ENCODE results near the gene RNF130.
"Not testable (repeated sequence)": the region's sequence is repeated elsewhere in the genome, so short reads cannot be mapped to it uniquely, and the experiment has no call there.

Gene RNF130

DNA sequence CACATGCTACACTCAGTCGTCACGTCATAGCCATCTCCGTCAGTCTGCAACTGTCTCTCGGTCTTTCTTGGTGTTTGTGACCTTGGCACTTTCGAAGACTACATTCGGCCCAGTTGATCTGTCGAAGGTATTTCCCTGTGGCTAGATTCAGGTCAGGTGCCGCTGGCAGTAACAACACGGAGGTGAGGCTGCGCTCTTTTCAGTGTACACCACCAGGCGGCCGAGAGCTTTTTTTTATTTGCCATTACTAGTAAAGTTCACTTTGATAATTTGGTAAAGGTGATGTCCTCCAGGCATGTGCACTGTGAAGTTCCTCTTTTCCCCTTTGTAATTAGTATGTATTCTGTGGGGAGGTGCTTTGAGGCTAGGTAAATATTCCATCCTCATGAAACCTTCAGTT lies 49.7 kb downstream of the RNF130 start (continued):
- TF ChIP-seq, protein P1, sequence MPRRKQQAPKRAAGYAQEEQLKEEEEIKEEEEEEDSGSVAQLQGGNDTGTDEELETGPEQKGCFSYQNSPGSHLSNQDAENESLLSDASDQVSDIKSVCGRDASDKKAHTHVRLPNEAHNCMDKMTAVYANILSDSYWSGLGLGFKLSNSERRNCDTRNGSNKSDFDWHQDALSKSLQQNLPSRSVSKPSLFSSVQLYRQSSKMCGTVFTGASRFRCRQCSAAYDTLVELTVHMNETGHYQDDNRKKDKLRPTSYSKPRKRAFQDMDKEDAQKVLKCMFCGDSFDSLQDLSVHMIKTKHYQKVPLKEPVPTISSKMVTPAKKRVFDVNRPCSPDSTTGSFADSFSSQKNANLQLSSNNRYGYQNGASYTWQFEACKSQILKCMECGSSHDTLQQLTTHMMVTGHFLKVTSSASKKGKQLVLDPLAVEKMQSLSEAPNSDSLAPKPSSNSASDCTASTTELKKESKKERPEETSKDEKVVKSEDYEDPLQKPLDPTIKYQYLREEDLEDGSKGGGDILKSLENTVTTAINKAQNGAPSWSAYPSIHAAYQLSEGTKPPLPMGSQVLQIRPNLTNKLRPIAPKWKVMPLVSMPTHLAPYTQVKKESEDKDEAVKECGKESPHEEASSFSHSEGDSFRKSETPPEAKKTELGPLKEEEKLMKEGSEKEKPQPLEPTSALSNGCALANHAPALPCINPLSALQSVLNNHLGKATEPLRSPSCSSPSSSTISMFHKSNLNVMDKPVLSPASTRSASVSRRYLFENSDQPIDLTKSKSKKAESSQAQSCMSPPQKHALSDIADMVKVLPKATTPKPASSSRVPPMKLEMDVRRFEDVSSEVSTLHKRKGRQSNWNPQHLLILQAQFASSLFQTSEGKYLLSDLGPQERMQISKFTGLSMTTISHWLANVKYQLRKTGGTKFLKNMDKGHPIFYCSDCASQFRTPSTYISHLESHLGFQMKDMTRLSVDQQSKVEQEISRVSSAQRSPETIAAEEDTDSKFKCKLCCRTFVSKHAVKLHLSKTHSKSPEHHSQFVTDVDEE (CRISPR knock-in tag; IDR thresholded peaks at IDR 0.05): no peak
- no peak for TF ChIP-seq ZFP30 (CRISPR knock-in tag; IDR thresholded peaks at IDR 0.05)

- TF ChIP-seq PPARA (CRISPR knock-in tag; IDR thresholded peaks at IDR 0.05; ENCODE audit: borderline replicate concordance): no peak
- TF ChIP-seq, protein P1 (CRISPR knock-in tag; IDR thresholded peaks at IDR 0.05): no peak
- TF ChIP-seq RARB (CRISPR knock-in tag; IDR thresholded peaks at IDR 0.05): no peak
- no peak for TF ChIP-seq CSDC2 (CRISPR knock-in tag; IDR thresholded peaks at IDR 0.05)
- no peak for TF ChIP-seq OSR1 (CRISPR knock-in tag; IDR thresholded peaks at IDR 0.05)
- TF ChIP-seq ZC3H10 (CRISPR knock-in tag; IDR thresholded peaks at IDR 0.05): no peak
- TF ChIP-seq ISL1 (CRISPR knock-in tag; IDR thresholded peaks at IDR 0.05): no peak
- TF ChIP-seq, protein P2, sequence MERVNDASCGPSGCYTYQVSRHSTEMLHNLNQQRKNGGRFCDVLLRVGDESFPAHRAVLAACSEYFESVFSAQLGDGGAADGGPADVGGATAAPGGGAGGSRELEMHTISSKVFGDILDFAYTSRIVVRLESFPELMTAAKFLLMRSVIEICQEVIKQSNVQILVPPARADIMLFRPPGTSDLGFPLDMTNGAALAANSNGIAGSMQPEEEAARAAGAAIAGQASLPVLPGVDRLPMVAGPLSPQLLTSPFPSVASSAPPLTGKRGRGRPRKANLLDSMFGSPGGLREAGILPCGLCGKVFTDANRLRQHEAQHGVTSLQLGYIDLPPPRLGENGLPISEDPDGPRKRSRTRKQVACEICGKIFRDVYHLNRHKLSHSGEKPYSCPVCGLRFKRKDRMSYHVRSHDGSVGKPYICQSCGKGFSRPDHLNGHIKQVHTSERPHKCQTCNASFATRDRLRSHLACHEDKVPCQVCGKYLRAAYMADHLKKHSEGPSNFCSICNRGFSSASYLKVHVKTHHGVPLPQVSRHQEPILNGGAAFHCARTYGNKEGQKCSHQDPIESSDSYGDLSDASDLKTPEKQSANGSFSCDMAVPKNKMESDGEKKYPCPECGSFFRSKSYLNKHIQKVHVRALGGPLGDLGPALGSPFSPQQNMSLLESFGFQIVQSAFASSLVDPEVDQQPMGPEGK (CRISPR knock-in tag; IDR thresholded peaks at IDR 0.05; ENCODE audit: borderline replicate concordance): no peak
- TF ChIP-seq TCF4 (CRISPR knock-in tag; IDR thresholded peaks at IDR 0.05; ENCODE audit: borderline replicate concordance): no peak
- no peak for TF ChIP-seq CREB5 (CRISPR knock-in tag; IDR thresholded peaks at IDR 0.05; ENCODE audit: low read depth)
- TF ChIP-seq GLIS3 (CRISPR knock-in tag; IDR thresholded peaks at IDR 0.05): no peak
- TF ChIP-seq ARNTL (CRISPR knock-in tag; IDR thresholded peaks at IDR 0.05; ENCODE audit: borderline replicate concordance, low read depth): no peak
- ATAC-seq: no peak
Measured at GRCh38 chr5:180020176-180020575, 51.4 kb downstream of the RNF130 start.

DNA sequence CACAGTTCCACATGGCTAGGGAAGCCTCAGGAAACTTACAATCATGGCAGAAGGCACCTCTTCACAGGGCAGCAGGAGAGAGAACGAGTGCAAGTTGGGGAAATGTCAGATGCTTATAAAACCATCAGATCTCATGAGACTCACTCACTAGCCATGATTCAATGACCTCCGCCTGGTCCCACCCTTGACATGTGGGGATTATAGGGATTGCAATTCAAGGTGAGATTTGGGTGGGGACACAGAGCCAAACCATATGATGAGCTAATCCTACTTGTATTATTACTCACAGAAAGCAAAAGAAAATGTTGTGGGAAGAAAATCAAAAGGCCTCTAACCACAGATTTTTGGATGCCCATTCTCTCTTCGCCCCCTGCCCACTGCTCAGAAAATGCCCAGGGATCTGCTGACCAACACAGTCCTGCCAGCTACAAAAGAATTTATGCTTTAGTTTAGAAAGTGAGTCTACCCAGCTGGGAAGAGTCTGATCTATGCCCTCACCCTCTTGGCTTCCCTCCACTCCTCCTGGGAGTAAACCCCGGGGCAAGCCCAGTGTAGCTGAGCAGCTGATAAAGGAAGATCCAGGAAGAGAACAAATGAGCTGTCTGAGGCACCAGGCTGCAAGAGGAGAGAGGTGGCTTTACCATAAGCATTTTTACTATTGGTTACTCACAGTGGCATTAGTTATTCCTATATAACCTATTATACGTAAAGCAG lies 53.1 kb downstream of the RNF130 start:
- TF ChIP-seq TOX (CRISPR knock-in tag; IDR thresholded peaks at IDR 0.05; ENCODE audit: borderline replicate concordance): no peak
- TF ChIP-seq, protein P2 (CRISPR knock-in tag; IDR thresholded peaks at IDR 0.05; ENCODE audit: borderline replicate concordance): no peak
- no peak for TF ChIP-seq SNAI2 (CRISPR knock-in tag; IDR thresholded peaks at IDR 0.05)
- TF ChIP-seq ESRRG (CRISPR knock-in tag; IDR thresholded peaks at IDR 0.05): no peak
- no peak for TF ChIP-seq ZC3H10 (CRISPR knock-in tag; IDR thresholded peaks at IDR 0.05)
- no peak for TF ChIP-seq ZFP3 (CRISPR knock-in tag; IDR thresholded peaks at IDR 0.05)
- no peak for TF ChIP-seq POU6F1 (CRISPR knock-in tag; IDR thresholded peaks at IDR 0.05; ENCODE audit: borderline replicate concordance, low read depth)
- no peak for TF ChIP-seq RARB (CRISPR knock-in tag; IDR thresholded peaks at IDR 0.05)
- no peak for TF ChIP-seq BACH2 (CRISPR knock-in tag; IDR thresholded peaks at IDR 0.05; ENCODE audit: borderline replicate concordance)
- TF ChIP-seq TCF4 (CRISPR knock-in tag; IDR thresholded peaks at IDR 0.05; ENCODE audit: borderline replicate concordance): no peak
- TF ChIP-seq OSR1 (CRISPR knock-in tag; IDR thresholded peaks at IDR 0.05): no peak
- no peak for TF ChIP-seq CSRNP3 (CRISPR knock-in tag; IDR thresholded peaks at IDR 0.05)
- TF ChIP-seq GLIS3 (CRISPR knock-in tag; IDR thresholded peaks at IDR 0.05): no peak
- TF ChIP-seq ZNF8 (CRISPR knock-in tag; IDR thresholded peaks at IDR 0.05): no peak
- no peak for ATAC-seq

GRCh38 chr5:180015523-180015922 lies 56.0 kb downstream of the RNF130 start:
- ATAC-seq: not testable (repeated sequence)

Measured in SK-N-SH treated with all-trans-retinoic acid at 6 μM for 48 hours (cell line).